Lung (tissue), 12 donors: ENCODE measurements around the gene TCL1B. TPM values are rescaled to one million over a fixed set of nuclear protein-coding genes. Genes with fewer than 3 reads are reported as not detected.
"Not testable (repeated sequence)": the region's sequence is repeated elsewhere in the genome, so short reads cannot be mapped to it uniquely, and the experiment has no call there.

Experiments used
- ATAC-seq: fragments of 200-7000 bp; cut with Tn5 transposase; one replicate; pipeline ENCODE4 v1.9.1; 2020; ENCODE audit warnings: moderate number of reproducible peaks; ENCODE audit not compliant: insufficient read depth, low FRiP score
- DNase-seq, 3 donors: peaks; one replicate each; pipeline ENCODE4 v3.0.0-alpha.2; 2013 to 2017
- H3K27ac ChIP-seq, 2 donors: one replicate each; pipeline ENCODE4 v1.5.1; 2013; ENCODE audit warnings: mild to moderate bottlenecking in 2 of 2, moderate library complexity in 2 of 2, control low read depth in 1 of 2, inconsistent platforms in 1 of 2, low read depth in 1 of 2, low read length in 1 of 2
- H3K27me3 ChIP-seq, 3 donors: one replicate each; pipeline ENCODE4 v1.5.1; 2013; ENCODE audit warnings: low read length in 2 of 3; ENCODE audit not compliant: control insufficient read depth in 3 of 3, insufficient read depth in 3 of 3
- H3K36me3 ChIP-seq, 4 donors: one replicate each; pipeline ENCODE4 v1.5.1; 2013; ENCODE audit warnings: low read length in 4 of 4, mild to moderate bottlenecking in 1 of 4, moderate library complexity in 1 of 4; ENCODE audit not compliant: control insufficient read depth in 4 of 4, insufficient read depth in 4 of 4
- H3K4me1 ChIP-seq, 5 donors: one replicate each; pipeline ENCODE4 v1.5.1; 2013; ENCODE audit warnings: low read length in 5 of 5, mild to moderate bottlenecking in 2 of 5, moderate library complexity in 1 of 5; ENCODE audit not compliant: control insufficient read depth in 5 of 5, insufficient read depth in 5 of 5
- H3K4me3 ChIP-seq: one replicate; pipeline ENCODE4 v1.5.1; 2013; ENCODE audit warnings: mild to moderate bottlenecking, control low read depth, moderate library complexity
- H3K9ac ChIP-seq, 2 donors: one replicate each; pipeline ENCODE4 v1.5.1; 2013; ENCODE audit warnings: low read length in 2 of 2, control low read depth in 1 of 2; ENCODE audit not compliant: insufficient read depth in 1 of 2
- H3K9me3 ChIP-seq, 4 donors: one replicate each; pipeline ENCODE4 v1.5.1; 2013; ENCODE audit warnings: low read length in 3 of 4, mild to moderate bottlenecking in 1 of 4, moderate library complexity in 1 of 4; ENCODE audit not compliant: control insufficient read depth in 4 of 4, insufficient read depth in 3 of 4
- CTCF ChIP-seq: IDR thresholded peaks from 2 replicates; pipeline ENCODE4 v1.5.1; 2012; ENCODE audit warnings: mild to moderate bottlenecking; ENCODE audit errors: control extremely low read depth, extremely low read depth
- WGBS, 2 donors: extraction: QIAGEN DNeasy Blood & Tissue Kit; methylation state at CpG; one replicate each; pipeline ENCODE4 v1.1.7; 2013; 5-methylcytosine and 5-hydroxymethylcytosine counted together
- polyA plus RNA-seq, 2 donors: library from polyadenylated mRNA; stranded (reverse); fragments of 200-250 nt; gene quantifications; one replicate each; pipeline ENCODE4 v1.2.1, GENCODE V29; 2013
- total RNA-seq, 2 donors: library from RNA; depleted of rRNA in 1 of 2; stranded (reverse); fragments of >200 nt in 1 of 2; gene quantifications; one replicate each; pipeline ENCODE4 v1.2.1, GENCODE V29; 2014 to 2021
- donor health status: control.
- donor health status: control.
- donor health status: Bipolar disorder and iron deficiency.
- donor health status: healthy.
- donor health status: DM: yes; HTN: yes; CAD: no.

The TCL1B gene
- total and polyA plus RNA-seq, 4 donors = 0.03 to 0.28 TPM; not detected in 2

- H3K27me3 ChIP-seq = no peaks in the 10 kb centered on the region
- DNase-seq = no peak
- H3K4me1 ChIP-seq = no peaks in the 10 kb centered on the region
- no peak overlapping the region for H3K4me3 ChIP-seq
- no peaks in the 10 kb centered on the region for H3K36me3 ChIP-seq
- H3K9me3 ChIP-seq = peaks cover 0 to 12% (median 2%) of the 10 kb centered on the region in 4 donors
- no peak overlapping the region for H3K27ac ChIP-seq
- ATAC-seq = no peak
- no peak for TF ChIP-seq CTCF
- 46 to 68% methylated on average over 1 of the region's 1 CpG for WGBS, 2 donors
- no peak overlapping the region for H3K9ac ChIP-seq
Observed at GRCh38 chr14:95722525-95723190, 36.4 kb downstream of the TCL1B start.

- no peaks in the 10 kb centered on the region for H3K4me1 ChIP-seq
- H3K9ac ChIP-seq = no peak overlapping the region
- peaks cover 0 to 12% (median 3%) of the 10 kb centered on the region in 4 donors for H3K9me3 ChIP-seq
- no peak for TF ChIP-seq CTCF
- no peak overlapping the region for H3K27ac ChIP-seq
- no peak overlapping the region for H3K4me3 ChIP-seq
- no peak for DNase-seq
- ATAC-seq = no peak
- WGBS, 2 donors = 76 to 85% methylated on average over 5 of the region's 5 CpGs
- no peaks in the 10 kb centered on the region for H3K36me3 ChIP-seq
- no peaks in the 10 kb centered on the region for H3K27me3 ChIP-seq
Observed at GRCh38 chr14:95725685-95726336, 39.6 kb downstream of the TCL1B start.

DNA sequence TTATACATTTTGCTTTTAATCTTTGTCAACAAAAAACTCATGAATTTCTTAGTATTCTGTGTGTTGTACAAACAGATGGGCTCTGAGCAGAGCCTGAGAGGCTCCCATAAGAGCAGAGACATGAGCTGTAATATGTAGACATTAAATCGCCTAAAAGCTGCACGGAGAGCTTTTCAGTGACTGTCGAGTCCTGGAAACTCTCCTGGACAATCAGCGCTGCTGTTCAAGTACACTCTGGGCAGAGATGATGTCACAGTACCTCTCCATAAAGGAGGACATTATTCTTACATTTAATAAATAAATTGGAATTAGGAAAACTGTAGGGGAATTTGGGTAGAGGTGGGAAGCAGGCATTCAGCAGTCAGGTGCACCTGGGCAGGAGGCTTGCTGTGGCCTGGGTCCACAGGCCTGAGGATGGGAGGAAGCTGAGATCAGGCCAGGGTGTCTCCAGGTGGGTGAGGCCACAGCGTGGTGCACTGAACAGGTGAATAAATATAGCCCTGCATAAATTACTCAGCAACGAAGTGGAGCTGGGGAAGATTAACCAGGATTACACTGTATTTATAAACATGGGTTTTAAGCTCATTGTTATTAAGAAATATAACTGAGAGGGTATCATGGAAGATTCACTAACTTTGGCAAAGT is 41.0 kb downstream of the TCL1B start:
- ATAC-seq (no peak), DNase-seq (no peak)
- Histone ChIP-seq H3K9me3 (peaks cover 0 to 12% (median 3%) of the 10 kb centered on the region in 4 donors), H3K27ac (no peak overlapping the region), H3K9ac (no peak overlapping the region), H3K36me3 (no peaks in the 10 kb centered on the region), H3K4me1 (no peaks in the 10 kb centered on the region), H3K4me3 (no peak overlapping the region), H3K27me3 (no peaks in the 10 kb centered on the region)
- TF ChIP-seq CTCF = no peak
- 61 to 79% methylated on average over 6 of the region's 6 CpGs for WGBS, 2 donors

GRCh38 chr14:95729402-95730028 is 43.3 kb downstream of the TCL1B start:
- WGBS, 2 donors = 67 to 72% methylated on average over 8 of the region's 8 CpGs
- H3K27me3 ChIP-seq, H3K9me3 ChIP-seq, H3K9ac ChIP-seq, H3K4me3 ChIP-seq, DNase-seq, H3K36me3 ChIP-seq, H3K4me1 ChIP-seq, ATAC-seq, H3K27ac ChIP-seq: not testable (repeated sequence)
